Measurements from ENCODE around the gene CCNQ.

CCNQ gene

DNA sequence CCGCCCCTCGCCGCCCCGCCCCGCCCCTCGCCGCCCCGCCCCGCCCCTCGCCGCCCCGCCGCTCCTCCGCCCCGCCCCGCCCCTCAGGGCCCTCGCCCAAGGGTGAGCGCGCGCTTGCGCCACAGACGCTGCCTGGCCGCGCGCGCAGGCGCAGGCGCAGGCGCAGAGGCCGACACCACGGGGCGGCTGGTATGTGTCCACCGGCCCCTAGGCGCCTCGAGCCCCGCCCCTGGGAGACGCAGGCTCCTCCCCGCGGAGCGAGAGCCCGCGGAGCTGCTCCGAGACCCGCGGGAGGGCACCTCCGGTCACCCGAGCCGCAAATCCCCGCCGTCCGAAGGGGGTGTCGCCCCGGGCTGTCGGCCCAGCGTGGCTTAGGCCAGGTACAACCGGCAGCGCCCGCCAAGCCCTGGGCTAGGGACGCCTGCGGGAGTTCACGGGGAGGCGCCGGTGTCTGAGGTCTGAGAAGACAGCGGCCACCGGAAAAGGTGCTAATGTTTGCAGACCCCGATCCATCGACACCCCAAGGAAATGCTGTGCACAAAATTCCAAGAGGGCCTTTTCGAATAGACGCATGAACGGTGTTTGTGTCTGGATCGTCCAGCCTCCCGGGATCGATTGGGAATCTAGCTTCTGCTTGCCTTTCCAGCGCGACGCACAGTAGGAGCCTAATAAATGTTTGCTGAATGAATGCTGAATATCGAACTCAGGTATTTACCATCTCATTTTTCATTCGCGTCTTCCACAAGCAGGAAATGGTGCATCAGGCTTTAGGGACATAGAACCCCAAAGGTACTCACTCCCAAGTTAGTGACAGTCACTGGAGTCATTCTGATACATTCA, 473 bp upstream of the CCNQ start:
- DNase-seq (ENCODE audit: low read depth in 2 of 2, low spot score in 1 of 2) = peak; percentile 36 to 71

DNA sequence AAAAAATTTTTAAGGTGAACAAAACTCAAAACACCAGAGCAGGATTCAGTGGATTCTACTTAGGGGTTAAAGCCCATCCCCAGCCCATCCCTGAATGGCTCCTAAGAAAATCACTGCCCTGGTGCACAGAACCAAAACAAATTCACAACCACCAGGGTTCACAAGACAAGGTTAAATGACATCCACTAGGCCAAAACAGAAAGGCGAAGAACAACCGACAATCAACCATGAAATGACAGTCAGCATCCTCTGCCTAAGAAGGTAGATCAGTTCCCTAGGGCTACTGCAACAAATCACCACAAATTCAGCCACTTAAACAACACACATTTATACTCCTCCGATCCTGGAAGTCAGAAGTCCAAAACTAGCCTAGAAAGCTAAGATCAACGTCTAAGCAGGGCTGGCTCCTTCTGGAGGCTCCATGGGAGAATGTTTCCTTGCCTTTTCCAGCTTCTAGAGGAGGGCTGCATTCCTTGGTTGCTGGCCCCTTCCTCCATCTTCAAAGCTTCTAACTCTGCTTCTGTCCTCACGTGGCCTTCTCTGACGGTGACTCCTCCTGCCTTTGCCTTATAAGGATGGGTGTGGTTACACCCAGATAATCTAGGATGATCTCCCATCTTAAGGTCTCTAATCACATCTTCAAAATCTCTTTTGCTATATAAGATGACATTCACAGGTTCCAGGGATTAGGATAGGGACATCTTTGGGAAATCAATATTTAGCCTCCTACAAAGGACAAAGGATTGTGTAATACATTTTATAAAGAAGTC, 1.8 kb downstream of the CCNQ start:
- DNase-seq (ENCODE audit: low read depth in 2 of 2, low spot score in 1 of 2) = no peak

DNA sequence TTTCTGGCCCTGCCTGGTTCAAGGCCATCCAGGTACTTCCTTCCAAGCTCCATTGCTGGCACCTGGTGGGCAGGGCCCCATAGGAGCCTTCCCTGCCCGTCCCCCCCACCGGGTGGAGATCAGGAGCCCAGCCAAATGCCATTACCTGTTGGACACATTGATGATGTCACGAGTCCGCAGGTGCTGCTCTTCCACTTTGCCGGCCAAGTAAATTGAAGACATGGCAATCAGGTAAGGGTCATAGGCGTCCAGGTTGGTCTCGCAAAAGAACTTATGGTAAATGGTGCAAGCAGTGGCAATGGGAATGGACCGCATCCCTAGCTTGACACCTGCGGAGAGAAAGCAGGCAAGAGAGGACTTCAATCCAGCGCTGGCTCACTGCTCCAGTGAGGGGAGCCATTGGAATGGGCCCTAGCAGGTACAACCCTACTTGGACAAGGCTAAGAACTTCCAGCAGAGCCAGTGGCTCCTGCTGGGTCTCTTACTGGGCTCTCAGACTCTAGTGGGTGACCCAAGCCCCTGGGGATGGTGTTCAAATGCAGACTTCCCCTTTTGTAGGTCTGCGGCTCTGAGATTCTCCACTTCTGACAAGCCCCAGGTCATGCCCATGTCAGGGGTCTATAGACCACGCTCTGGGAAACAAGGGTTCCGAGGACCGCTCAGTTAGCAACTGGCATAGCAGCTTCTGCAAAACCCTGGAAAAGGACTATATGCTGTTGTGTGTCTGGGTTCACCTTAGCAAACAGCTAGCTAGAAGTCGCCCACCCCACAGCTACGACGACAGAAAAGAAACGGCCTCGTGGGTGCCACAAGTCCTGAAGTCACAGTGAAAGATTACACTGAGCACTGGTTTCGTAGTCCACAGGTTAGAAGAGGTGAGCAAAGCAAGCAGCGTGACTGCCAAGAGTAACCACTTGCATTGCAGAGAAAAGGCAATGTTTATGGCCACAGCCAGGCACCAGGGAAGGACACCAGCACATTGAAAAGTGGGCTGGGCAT, 2.8 kb downstream of the CCNQ start:
- no peak for DNase-seq (ENCODE audit: low read depth in 2 of 2, low spot score in 1 of 2)

DNA sequence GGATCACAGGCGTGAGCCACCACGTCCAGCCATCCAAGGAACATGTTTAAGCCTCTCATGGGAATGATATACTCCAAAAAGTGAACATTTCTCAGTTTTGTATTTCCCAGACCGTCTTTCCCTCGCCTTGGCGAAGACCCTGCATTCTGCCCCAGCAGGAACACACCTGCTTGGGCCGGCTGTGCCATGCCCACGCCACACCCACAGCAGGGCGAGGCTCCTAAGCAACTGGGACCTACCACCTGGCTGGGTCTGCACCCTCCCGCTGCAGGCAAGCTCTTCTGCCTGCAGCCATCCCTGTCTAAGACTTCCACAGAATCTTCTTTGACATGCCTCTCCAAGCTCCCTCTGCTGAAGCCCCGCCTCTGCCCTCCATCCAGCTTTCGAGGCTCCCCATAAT, 3.6 kb downstream of the CCNQ start:
- no peak for DNase-seq (ENCODE audit: low read depth in 2 of 2, low spot score in 1 of 2)

DNA sequence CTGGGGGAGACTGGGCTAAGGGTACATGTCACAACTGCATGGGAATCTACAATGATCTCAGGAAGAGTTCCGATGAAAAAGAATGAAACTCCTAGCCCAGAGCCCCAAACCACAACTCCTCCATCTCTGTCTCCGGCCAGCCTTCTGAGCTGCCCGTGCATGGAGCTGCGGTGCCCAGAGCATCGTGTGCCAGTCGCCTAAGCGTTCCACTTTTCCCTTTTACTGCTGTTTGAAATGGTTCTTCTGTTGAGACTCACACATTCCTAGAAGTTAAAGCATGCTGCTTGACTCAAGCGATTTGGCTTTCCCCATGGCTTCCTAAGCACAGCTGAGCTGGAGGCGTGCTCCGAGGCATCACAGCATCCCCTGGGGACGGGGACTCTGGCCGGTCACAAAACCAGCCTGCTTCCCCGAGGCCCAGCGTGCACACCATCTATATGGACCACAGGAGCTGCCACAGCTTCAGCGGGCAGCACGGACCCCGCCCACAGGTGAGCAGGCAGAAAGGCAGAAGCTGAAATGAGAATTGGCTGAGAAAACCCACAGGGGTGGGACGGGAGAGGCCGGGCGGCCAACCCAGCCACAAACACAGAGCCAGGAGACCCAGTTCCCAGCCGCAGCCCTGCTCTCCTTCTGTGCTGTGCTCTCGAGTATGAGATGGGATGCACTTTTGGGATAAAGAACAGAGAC, 5.0 kb downstream of the CCNQ start:
- no peak for DNase-seq (ENCODE audit: low read depth in 2 of 2, low spot score in 1 of 2)

DNA sequence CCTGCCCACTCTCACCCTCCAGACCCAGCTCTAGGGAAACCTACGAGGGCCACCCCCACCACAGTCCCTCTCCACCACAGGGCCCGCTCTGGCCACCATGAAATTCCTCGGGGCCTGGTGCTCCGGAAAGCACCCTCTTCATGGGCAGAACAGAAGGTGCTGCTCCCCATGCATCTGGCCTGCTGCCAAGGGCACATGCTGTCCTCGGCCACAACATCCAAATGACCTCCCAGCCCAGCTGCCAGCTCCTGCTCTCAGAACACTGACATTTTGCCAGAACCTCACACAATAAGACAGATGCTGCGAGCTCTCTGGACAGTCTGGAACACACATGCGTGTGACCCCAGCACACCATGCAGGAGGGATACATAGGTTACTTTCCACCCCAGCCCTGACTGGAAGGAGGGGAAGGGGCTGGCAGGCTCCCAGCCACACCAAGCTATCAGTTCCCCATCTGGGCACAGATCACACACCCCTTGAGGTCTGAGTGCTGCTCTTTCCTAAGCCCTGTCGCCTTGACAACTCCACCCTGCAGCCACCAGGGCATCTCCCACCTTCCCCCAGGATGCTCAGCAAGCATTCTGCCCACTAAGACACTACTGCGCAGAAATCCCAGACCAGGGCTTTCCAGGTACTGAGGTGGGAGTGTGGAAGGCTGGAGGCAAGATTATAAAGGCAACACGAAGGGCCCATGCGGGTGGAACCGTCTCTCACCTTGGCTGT, 5.8 kb downstream of the CCNQ start:
- no peak for DNase-seq (ENCODE audit: low read depth in 2 of 2, low spot score in 1 of 2)

DNA sequence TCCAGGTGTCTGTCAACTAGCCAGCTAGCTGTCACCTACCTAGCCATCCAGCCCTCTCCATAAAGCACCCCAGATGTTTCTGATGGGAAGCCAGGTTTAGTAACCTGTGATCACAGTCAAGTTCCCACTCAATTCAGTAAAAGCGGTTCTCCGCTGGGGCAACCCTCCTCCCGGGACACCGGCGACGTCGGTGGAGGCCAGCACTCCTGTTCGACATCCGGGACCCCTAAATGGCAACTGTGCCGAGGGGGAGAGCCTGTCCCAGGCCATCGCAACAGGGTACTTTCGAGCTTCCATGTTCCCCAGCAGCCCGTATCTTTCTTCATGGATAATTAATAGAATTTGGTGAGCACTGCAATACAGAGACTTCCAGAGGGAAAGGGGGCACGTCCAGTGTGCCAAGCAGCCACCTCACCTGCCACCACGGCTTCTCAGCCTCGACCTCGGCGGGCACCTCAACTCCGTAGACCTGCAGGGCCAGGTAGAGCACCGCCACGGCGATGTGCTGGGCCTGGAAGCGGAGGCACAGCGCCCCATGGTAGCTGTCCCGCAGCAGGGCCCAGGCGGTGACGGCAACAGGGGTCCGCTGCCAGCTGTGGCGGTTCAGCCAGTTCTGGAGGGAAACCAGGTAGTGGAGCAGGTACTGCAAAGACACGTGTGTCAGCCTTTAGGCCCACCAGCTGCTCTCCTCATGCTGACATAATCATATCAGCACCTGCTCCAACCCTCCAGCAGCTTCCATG, 6.7 kb downstream of the CCNQ start:
- no peak for DNase-seq (ENCODE audit: low read depth in 2 of 2, low spot score in 1 of 2)

DNA sequence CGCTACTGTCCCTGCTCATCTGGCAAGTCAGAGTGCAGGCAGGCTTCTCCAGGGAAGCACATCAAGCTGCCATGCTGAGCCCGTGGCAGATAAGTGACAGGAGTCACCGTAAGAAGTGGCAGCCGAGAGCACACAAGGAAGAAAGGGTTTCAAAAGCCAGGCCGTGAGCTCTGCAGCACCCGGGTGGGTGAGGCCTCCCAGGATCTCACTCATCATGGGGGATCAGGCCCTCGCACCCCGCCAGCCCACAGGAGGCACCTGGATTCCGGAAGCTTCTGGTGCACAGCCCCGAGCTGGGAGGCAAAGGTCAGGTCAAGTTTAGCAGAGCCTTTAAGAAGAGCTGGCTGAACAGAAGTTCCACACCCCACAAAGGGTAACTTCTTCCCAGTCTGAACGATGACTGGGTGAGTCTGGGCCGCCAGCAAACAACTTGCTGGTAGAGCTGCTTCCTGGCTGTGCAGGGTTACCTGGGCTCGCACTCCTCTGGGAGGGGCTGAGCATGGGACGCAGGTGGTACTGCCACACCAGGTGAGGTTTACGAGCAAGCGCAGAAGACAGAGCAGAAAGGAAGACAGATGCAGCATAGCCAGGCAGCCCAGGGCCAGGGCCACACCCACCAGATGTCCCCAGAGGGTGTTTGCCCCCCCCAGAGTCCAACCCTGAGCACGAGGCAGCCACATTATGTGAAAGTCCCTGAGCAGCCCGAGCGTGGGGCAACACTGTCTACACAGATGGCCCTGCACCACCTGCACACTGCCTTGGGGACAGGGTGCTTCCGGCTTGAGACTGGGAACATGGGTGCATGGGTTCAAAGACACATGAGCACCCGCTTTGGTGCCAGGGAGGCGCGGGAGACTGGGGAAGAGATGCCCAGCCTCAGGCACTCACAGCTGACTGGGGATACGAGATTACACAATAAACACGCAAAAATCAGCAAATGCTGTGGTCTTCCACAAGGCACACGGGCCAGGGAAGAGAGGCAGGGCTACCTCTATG, 7.7 kb downstream of the CCNQ start:
- DNase-seq (ENCODE audit: low read depth in 2 of 2, low spot score in 1 of 2) = no peak

DNA sequence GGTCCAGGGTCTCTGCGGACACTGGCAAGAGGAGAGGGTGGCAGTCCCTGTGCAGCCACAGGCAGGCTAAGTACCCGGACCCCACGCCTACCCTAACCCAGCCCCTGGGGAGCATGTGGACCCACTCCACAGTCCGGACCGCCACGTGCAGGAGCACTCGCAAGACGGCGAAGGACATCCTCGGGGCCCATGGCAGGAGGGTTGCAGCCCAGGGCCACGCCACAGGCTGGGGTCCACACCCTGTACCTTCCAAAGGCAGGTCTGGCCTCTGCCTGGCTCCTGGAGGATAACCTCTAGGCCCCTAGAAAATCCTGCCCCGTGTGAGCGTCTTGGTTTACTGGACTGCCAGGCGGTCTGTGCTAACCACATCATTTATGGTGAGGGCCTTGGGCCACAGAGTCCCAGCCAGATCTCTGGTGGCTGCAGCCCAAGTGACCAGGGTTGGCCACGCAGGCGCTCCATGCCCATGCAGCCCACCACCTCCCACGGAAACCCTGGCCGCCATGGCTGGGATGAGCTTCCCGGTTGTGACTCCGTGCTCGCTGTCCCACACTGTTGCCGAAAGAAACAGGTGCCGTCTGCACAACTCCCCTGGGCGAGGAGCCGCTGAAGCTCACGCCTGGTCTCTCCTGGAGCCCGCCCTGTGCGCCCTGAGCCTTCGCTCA, 10.0 kb downstream of the CCNQ start:
- no peak for DNase-seq (ENCODE audit: low read depth in 2 of 2, low spot score in 1 of 2)

DNA sequence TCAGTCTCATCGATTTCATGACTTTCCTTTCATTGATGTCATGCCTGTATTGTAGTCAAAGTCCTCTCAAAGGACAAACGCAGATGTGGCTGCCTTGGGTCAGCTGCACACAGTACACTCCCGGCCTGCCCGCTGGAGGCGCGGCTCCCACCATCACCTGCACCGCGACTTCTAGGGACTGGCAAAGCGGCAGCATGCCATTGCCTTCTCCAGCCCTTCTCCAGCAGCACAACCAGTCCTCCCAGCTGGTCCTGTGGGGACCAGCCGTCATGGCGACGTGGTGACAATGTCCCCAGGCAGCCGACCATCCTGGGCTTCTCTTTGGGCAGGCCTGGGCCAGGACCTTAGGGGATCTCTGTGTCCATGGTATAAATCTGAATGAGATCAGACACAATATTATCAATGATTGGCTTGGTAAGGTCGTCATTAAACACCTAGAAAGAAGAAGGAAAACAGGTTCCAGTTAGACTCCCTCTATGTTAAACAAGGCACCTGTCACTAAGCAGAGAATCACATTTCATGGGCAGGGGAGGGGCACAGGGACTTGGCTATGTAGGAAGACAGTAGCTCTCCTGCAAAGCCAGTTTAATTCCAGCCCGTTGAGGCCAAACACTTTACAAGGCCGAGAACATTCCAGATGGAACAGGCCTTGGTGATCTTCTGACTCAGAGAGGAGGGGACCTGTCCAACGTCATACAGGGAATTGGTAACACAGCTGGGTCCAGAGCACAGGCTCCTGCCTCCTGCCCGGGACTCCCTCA, 10.7 kb downstream of the CCNQ start:
- DNase-seq (ENCODE audit: low read depth in 2 of 2, low spot score in 1 of 2) = no peak

DNA sequence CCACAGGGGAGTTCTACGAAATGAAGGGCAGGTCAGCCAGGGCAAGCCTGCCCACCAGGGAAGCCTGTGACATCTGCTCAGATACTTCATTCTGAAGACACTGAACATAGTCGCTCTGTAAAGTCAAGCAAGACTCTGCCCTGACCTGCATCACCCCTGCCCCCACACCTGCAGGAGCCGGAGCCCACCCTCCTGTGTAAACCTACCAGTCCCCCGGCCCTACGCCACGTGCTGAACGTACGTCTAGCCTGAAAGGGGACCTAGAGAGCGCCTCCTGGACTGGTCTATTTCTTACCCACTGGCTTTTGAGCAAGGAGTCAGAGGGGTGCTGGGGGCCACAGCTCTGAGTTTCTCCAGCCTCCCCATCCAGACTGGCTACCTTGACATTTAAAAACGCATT, 11.6 kb downstream of the CCNQ start:
- no peak for DNase-seq (ENCODE audit: low read depth in 2 of 2, low spot score in 1 of 2)

DNA sequence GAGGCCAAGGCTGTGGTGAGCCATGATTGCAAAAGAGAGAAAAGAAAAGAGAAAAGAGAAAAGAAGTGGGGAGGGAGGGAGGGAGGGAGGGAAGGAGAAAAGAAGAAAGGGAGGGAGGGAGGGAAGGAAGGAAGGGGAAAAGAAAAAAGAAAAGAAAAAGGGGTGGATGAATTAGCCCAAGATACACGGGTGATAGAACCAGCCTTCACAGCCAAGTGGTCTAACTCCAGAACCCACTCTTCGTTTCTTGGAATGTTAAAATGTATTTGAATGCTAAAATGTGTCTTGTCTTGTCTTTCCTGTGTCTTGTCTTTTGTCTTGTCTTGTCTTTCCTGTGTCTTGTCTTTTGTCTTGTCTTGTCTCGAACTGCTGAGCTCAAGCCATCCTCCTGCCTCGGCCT, 13.1 kb downstream of the CCNQ start:
- DNase-seq (ENCODE audit: low read depth in 2 of 2, low spot score in 1 of 2) = no peak

DNA sequence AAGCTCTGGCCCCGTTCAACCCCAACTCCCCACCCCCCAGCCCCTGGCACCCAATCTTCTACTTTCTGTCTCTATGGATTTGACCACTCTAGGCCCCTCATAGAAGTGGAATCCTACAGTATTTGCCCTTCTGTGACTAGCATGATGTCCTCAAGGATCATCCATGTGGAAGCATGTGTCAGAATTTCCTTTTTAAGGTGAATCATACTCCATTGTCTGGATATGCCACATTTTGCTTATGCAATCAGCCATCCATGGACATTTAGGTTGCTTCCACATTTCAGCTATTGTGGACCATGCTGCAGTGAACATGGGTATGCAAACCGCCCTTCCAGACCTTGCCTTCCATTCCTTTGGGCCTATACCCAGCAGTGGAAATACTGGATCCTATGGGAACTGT, 15.5 kb downstream of the CCNQ start:
- DNase-seq (ENCODE audit: low read depth in 2 of 2, low spot score in 1 of 2) = no peak

DNA sequence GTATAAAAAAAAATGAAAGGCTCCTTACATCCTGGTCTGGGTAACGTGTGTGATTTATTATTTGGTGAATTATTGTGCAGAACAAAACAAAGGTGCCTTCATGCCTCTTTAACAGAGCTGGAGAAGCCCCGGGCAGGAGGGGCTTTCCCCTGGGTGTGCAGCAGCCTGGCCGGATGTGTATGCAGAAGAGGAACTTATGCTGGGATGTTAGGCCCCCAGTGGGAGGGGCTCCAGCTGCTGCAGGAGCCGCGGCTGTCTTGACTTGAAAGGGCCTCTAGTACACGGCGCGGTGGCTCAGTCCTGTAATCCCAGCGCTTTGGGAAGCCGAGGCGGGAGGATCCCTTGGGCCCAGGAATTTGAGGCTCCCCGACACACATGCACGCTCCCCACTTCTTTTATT, 16.0 kb downstream of the CCNQ start:
- peak in 1 of 2 donors; percentile 27 for DNase-seq (ENCODE audit: low read depth in 2 of 2, low spot score in 1 of 2)

DNA sequence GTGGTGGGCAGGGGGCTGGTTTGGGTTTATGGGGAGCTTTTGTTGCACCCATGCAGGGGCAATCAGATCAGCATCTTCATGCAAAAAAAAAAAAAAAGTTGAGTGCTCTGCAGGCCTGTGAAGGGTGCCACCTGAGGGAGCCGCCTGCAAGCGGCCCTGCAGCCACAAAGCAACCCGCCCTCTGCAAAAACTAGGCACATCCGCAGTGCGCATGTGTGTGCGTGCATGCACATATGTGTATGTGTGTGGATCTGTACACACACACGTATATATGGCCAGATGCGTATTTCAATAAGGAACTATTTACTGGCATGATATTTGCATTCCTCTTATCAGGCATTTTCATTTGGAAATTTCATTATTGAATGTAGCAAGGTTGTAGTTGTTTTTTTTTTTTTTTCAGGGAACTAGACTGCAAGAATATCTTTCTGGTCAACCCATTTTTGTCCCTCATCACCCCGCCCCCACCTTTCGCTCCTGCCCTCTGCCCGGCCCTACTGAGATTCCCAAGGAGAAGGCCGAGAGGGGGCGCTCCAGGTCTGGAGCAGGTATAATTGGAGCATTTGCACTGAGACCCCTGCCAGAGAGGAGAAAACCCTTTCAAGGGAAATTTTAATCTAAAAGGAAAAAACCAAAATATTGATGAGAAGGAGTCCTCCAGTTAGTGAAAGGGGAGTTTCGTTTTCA, 18.1 kb downstream of the CCNQ start:
- DNase-seq (ENCODE audit: low read depth in 2 of 2, low spot score in 1 of 2) = no peak

DNA sequence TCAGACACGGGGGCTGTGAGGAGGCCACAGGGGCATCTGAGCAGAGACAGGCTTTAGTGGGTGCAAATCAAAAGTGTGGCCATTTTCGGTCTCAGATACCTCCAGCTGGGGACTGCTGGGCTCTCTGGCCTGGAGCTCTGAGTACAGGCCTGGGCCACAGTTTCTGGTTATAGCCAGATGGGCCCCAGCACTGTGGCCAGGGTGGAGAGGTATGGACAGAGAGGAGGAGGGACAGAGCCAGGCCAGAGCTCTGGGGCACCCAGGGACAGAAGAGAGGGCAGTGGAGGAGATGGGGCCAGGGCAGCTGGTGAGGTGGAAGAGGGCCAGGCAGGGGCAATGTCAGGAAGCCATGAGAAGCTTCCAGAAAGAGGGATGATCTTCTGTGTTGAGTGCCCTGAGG, 20.1 kb downstream of the CCNQ start:
- DNase-seq (ENCODE audit: low read depth in 2 of 2, low spot score in 1 of 2) = no peak
